PFSK-1 (cell line): ENCODE data around the gene MYL6B.
A peak's percentile ranks its signal among the peaks of the same experiment; 100 is the strongest.

Source experiments
- FOXP2 ChIP-seq: optimal IDR thresholded peaks from 2 replicates; pipeline ENCODE3; 2011; ENCODE audit warnings: borderline replicate concordance, control low read depth, inconsistent platforms; ENCODE audit not compliant: insufficient read depth; ENCODE audit errors: extremely low read length, extremely low read depth
- POLR2AphosphoS5 ChIP-seq: IDR thresholded peaks from 2 replicates; pipeline ENCODE4 v1.6.1; 2012; ENCODE audit warnings: low read depth, mild to moderate bottlenecking, control low read depth, low read length, moderate library complexity
- REST ChIP-seq, 2 experiments: IDR thresholded peaks; 2 replicates each; pipeline versions ENCODE4 v1.6.1 to v1.8.0; 2011 to 2012; ENCODE audit warnings: low read depth in 2 of 2, low read length in 2 of 2, control low read depth in 1 of 2, inconsistent platforms in 1 of 2, mild to moderate bottlenecking in 1 of 2, moderate library complexity in 1 of 2; ENCODE audit not compliant: insufficient read depth in 1 of 2
- SIN3A ChIP-seq: IDR thresholded peaks from 2 replicates; pipeline ENCODE4 v1.6.1; 2012; ENCODE audit warnings: mild to moderate bottlenecking, low read length, moderate library complexity, borderline replicate concordance; ENCODE audit not compliant: insufficient read depth
- TAF1 ChIP-seq: IDR thresholded peaks from 2 replicates; pipeline ENCODE4 v1.6.1; 2012; ENCODE audit warnings: low read length, control low read depth, borderline replicate concordance; ENCODE audit not compliant: insufficient read depth

MYL6B gene

GRCh38 chr12:56165369-56165768 is 13.0 kb downstream of the MYL6B start:
- TF ChIP-seq REST (IDR thresholded peaks at IDR 0.05; ENCODE audit: insufficient read depth in 1 of 2, low read depth in 2 of 2, low read length in 2 of 2) (no peak), SIN3A (no peak), POLR2AphosphoS5 (0 out of 2 replicates have a peak, but pooled peaks have one; percentile 30), FOXP2 (no peak)

- TF ChIP-seq SIN3A, result no peak
- TF ChIP-seq POLR2AphosphoS5, result no peak
- no peak for TF ChIP-seq REST (IDR thresholded peaks at IDR 0.05; ENCODE audit: insufficient read depth in 1 of 2, low read depth in 2 of 2, low read length in 2 of 2)
- TF ChIP-seq TAF1, result no peak
- no peak for TF ChIP-seq FOXP2
Observed at GRCh38 chr12:56169229-56169759, 16.9 kb downstream of the MYL6B start.

- TF ChIP-seq SIN3A (no peak), POLR2AphosphoS5 (no peak), TAF1 (no peak), REST (IDR thresholded peaks at IDR 0.05; ENCODE audit: insufficient read depth in 1 of 2, low read depth in 2 of 2, low read length in 2 of 2) (no peak), FOXP2 (no peak)
Observed at GRCh38 chr12:56172839-56173238, 20.5 kb downstream of the MYL6B start.

- 0 out of 2 replicates have a peak, but pooled peaks have one; percentile 24 for TF ChIP-seq POLR2AphosphoS5
- no peak for TF ChIP-seq SIN3A
- no peak for TF ChIP-seq REST (IDR thresholded peaks at IDR 0.05; ENCODE audit: insufficient read depth in 1 of 2, low read depth in 2 of 2, low read length in 2 of 2)
Observed at GRCh38 chr12:56178347-56178746, 26.0 kb downstream of the MYL6B start.

- TF ChIP-seq FOXP2 (no peak), POLR2AphosphoS5 (no peak), REST (IDR thresholded peaks at IDR 0.05; ENCODE audit: insufficient read depth in 1 of 2, low read depth in 2 of 2, low read length in 2 of 2) (no peak), SIN3A (no peak), TAF1 (no peak)
Observed at GRCh38 chr12:56186957-56187356, 34.6 kb downstream of the MYL6B start.
